Measurements from ENCODE around the gene TEX12.
"Not testable (repeated sequence)": the region's sequence is repeated elsewhere in the genome, so short reads cannot be mapped to it uniquely, and the experiment has no call there.

Gene TEX12

GRCh38 chr11:112163875-112164685, 3.1 kb upstream of the TEX12 start, which contains the start of gene IL18:
Gene IL18 (minus strand): TSS chr11:112164094. CDS start chr11:112155053, 9,041 bp downstream.
- DNase-seq (ENCODE audit: low read depth, low spot score), result no peak

- DNase-seq (ENCODE audit: low read depth, low spot score), result no peak
These were observed 2.1 kb upstream of the TEX12 start for GRCh38 chr11:112165049-112165448.

GRCh38 chr11:112166562-112166961, 610 bp upstream of the TEX12 start:
- DNase-seq (ENCODE audit: low read depth, low spot score), result no peak

- no peak for DNase-seq (ENCODE audit: low read depth, low spot score)
These were observed 5.3 kb downstream of the TEX12 start for GRCh38 chr11:112172362-112172994.

- no peak for DNase-seq (ENCODE audit: low read depth, low spot score)
These were observed 6.0 kb downstream of the TEX12 start for GRCh38 chr11:112173152-112173551.

- no peak for DNase-seq (ENCODE audit: low read depth, low spot score)
These were observed 7.8 kb downstream of the TEX12 start, which contains the start of gene BCO2 for GRCh38 chr11:112174789-112175598. Gene BCO2 (plus strand): TSS chr11:112175512. CDS start chr11:112175602, 90 bp downstream.

GRCh38 chr11:112175599-112175952, 8.4 kb downstream of the TEX12 start:
- no peak for DNase-seq (ENCODE audit: low read depth, low spot score)

- DNase-seq (ENCODE audit: low read depth, low spot score), result no peak
These were observed 8.9 kb downstream of the TEX12 start for GRCh38 chr11:112176077-112176476.

GRCh38 chr11:112177589-112177988, 10.4 kb downstream of the TEX12 start:
- no peak for DNase-seq (ENCODE audit: low read depth, low spot score)

GRCh38 chr11:112178428-112178827, 11.3 kb downstream of the TEX12 start:
- DNase-seq (ENCODE audit: low read depth, low spot score), result no peak

GRCh38 chr11:112178936-112179335, 11.8 kb downstream of the TEX12 start:
- DNase-seq (ENCODE audit: low read depth, low spot score), result no peak

GRCh38 chr11:112179601-112180000, 12.4 kb downstream of the TEX12 start:
- no peak for DNase-seq (ENCODE audit: low read depth, low spot score)

GRCh38 chr11:112182867-112183266, 15.7 kb downstream of the TEX12 start:
- DNase-seq (ENCODE audit: low read depth, low spot score), result no peak

- DNase-seq (ENCODE audit: low read depth, low spot score), result no peak
These were observed 18.7 kb downstream of the TEX12 start for GRCh38 chr11:112185883-112186282.

- no peak for DNase-seq (ENCODE audit: low read depth, low spot score)
These were observed 19.1 kb downstream of the TEX12 start for GRCh38 chr11:112186304-112186703.

- DNase-seq (ENCODE audit: low read depth, low spot score), result not testable (repeated sequence)
These were observed 27.9 kb downstream of the TEX12 start for GRCh38 chr11:112195113-112195512.

GRCh38 chr11:112195951-112196351, 28.8 kb downstream of the TEX12 start:
- DNase-seq (ENCODE audit: low read depth, low spot score), result no peak

GRCh38 chr11:112196519-112197087, 29.4 kb downstream of the TEX12 start:
- no peak for DNase-seq (ENCODE audit: low read depth, low spot score)

GRCh38 chr11:112199101-112199500, 31.9 kb downstream of the TEX12 start:
- not testable (repeated sequence) for DNase-seq (ENCODE audit: low read depth, low spot score)

- no peak for DNase-seq (ENCODE audit: low read depth, low spot score)
These were observed 33.1 kb downstream of the TEX12 start for GRCh38 chr11:112200252-112200651.

- DNase-seq (ENCODE audit: low read depth, low spot score), result no peak
These were observed 38.9 kb downstream of the TEX12 start for GRCh38 chr11:112206071-112206470.

GRCh38 chr11:112210890-112211289, 43.7 kb downstream of the TEX12 start:
- DNase-seq (ENCODE audit: low read depth, low spot score), result no peak

Data from activated naive CD8-positive, alpha-beta T cell treated with anti-CD3 and anti-CD28 coated beads, Interleukin-2, amount 50 U/mL, for 16 hours (primary cell).